Activated CD4-positive, alpha-beta T cell treated with anti-CD3 and anti-CD28 coated beads for 24 hours (primary cell): Measurements from ENCODE around the gene GALNT7.
"Not testable (repeated sequence)": the region's sequence is repeated elsewhere in the genome, so short reads cannot be mapped to it uniquely, and the experiment has no call there.

ENCODE experiments used
- DNase-seq, 2 donors: peaks; one replicate each; pipeline ENCODE4 v3.0.0-alpha.2; 2020; ENCODE audit warnings: low read depth in 2 of 2

GALNT7 gene

DNA sequence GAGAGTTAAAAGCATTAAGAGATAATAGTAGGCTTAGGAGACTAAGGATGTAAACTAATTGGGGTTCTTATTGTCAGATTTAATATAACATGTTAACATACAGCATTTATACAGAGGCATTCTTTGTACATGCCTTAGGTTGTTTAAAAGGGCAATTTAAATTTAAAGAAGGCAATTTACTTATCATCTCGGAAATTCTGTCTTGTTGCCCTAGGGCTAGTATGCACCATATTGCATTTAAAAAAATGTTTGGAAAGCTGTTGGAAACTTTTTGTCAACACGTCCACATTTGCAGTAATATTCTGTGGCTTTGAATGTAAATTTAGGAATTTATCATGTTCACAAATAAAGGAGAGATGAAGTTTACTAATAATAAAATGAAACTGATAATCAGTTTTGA, 25.5 kb downstream of the GALNT7 start:
- no peak for DNase-seq

DNA sequence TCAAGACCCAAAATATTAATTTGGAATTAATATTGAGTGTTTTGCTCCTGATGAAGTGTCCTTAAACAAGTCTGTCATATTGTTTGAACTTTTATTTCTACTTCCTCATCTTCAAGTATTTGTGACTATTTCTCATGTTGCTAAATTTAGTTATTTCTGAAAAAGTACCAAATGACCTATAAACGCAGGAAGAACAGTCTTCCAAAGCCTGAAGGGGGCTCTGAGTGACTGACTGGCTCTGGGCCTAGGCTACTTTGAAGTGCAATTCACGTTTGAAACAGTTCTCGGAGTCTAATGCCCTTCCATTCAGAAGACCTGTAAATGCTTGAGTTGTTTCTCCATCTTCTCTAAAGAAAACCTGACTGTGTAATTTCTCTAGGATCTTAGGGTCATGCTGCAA, 26.5 kb downstream of the GALNT7 start:
- DNase-seq = no peak

DNA sequence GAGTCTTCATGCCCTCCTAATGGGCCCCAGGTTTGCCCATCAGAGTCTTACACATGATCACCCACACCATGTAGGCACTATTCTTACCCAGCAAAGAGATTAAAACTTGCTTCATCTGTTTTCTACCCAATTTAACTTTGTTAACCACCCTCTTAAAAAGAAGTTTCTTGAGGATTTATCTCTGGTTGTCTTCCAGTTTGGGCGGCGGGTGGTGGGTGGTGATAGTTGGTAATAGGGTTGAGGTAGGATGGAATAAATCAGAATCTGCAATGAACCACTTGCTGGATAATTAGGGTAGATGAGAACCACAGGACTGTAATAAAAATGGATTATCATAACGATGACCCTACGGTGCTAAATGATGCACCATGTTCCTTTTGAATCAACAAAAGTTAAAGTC, 30.9 kb downstream of the GALNT7 start:
- no peak for DNase-seq

- no peak for DNase-seq
These were observed 31.7 kb downstream of the GALNT7 start for GRCh38 chr4:173200103-173200884.

DNA sequence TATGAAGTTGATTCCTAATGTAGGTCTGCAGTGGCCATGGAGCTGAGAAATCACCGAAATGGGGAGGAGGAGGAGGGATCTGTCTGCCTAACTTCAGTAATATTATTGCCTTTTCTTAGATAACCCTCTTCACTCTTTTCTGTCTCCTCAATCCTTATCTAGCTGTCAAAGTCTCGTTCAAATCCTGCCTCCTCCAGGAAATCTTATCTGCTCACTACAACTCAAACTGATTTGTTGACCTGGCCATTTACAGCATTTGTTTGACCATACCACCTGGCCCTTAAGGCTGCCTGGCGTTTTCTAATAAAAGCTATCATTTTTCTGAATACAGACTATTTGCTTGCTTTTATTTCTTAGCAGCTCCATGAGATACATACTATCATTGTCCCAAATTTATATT, 33.8 kb downstream of the GALNT7 start:
- DNase-seq = no peak

DNA sequence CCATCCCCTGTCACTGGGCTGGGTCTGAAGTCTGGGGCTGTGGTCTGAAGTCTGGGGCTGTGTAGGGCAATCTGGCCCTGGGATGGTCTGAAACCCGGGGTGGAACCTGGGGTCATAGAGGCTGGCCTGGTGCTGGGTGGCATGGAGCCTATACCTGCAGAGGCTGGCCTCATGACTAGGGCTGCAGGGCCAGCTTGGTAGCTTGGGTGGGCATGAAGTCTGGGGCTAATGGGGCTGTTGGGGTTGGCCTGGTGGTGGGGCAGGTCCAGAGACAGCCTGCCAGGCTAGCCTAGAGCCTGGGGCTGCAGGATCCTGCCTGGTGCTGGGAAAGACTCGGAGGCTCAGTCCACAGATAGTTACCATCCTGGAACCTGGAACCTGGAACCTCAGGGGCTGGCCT, 37.0 kb downstream of the GALNT7 start:
- DNase-seq = no peak

GRCh38 chr4:173208420-173208819, 39.8 kb downstream of the GALNT7 start:
- DNase-seq = no peak

DNA sequence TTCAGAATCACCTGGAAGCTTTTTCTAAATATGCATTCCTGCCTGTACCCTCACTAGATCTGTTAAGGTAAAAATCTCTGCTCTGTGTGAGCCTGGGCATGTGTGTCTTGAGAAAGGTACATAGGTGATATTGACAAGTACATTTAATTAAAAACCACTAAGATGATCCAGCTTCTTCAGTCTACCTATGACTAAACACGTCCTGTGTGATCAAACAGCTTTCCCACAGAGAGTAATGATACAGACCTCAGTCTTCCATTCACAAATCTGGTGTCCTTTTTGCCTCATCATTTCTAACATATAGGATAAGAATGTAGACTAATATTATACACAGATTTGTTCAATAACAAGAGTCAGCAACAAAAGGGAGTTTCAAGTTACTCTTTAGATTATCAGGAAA, 42.6 kb downstream of the GALNT7 start:
- DNase-seq = no peak

DNA sequence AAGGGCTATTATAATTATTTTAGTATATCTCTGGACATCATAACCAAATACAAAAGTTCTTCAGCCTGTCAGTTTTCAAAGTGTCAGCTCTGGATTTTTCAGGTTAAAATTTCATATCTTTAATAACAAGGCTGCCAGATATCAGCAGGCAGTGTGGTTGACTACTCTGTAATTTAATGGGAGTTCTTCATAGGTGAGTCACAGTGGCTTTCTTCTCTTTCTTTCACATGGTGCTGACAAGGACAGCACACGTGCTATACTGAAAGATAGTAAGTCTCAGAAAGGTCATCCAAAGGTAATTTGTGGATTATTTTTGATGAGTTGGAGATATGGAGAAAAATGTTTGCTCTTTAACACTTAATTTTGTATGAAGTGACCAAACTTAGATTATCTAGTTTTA, 43.2 kb downstream of the GALNT7 start:
- DNase-seq = no peak

GRCh38 chr4:173212379-173212778, 43.8 kb downstream of the GALNT7 start:
- no peak for DNase-seq

- DNase-seq = no peak
These were observed 44.7 kb downstream of the GALNT7 start for GRCh38 chr4:173213296-173213695.

GRCh38 chr4:173214231-173214630, 45.6 kb downstream of the GALNT7 start:
- no peak for DNase-seq

DNA sequence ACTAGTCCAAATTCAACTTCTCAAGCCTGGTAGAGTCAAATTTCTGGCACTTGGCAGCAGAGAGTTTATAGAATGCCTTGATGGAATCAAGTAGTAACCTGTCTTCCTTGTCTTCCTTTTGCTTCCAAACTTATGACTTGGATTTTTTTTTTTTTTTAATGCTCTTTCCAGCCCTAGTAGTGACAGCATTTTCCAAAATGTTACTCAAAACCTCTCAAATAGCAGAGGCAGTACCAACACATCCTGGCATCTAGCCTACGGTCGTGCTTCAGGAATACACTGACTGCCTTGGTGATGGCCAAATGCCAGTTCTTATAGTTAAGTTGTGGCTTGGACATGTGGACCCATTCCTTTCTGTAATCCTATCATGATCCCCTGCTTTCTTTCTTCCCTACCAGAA, 46.0 kb downstream of the GALNT7 start:
- no peak for DNase-seq

GRCh38 chr4:173217075-173217474, 48.5 kb downstream of the GALNT7 start:
- no peak for DNase-seq

- no peak for DNase-seq
These were observed 49.1 kb downstream of the GALNT7 start for GRCh38 chr4:173217727-173218126.

DNA sequence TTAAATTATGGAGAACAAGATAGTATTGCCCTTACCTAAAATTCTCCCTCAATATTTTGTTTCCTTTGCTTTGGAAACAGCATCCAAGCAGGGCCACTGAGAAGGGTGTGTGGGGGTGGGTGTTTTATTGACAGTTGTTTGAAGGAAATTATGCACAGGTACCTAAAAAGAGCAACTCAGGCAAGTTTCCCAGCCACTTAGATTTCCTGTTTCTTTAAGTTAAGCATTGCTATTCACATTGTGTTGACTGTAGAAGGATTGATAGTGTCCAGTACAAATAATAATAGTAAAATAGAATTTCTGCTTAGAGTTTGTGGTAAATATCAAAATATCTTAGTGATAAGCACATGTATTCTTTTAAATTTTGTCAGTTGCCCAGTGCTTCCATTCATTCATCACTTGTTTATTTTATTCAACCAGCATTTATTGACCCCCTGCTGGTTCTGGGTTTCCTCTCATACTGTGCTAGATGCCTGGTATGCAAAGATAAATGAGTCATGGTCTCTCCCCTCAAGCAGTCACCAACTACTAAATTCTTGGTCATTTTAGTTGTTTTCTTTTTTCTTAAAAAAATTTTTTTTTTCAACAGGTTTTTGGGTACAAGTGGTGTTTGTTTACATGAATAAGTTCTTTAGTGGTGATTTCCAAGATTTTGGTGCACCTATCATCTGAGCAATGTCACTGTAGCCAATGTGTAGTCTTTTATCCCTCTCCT, 50.0 kb downstream of the GALNT7 start:
- no peak for DNase-seq

DNA sequence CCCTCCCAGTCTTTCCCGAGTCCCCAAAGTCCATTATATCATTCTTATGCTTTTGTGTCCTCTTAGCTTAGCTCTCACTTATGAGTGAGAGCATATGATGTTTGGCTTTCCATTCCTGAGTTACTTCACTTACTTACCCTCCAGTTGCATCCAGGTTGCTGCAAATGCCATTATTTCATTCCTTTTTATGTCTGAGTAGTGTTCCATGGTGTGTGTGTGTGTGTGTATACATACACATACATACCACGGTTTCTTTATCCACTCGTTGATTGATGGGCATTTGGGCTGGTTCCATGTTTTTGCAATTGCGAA, 50.5 kb downstream of the GALNT7 start:
- not testable (repeated sequence) for DNase-seq

- no peak for DNase-seq
These were observed 55.1 kb downstream of the GALNT7 start for GRCh38 chr4:173223743-173224142.

- DNase-seq = no peak
These were observed 57.8 kb downstream of the GALNT7 start for GRCh38 chr4:173226401-173226888.

- no peak for DNase-seq
These were observed 59.1 kb downstream of the GALNT7 start for GRCh38 chr4:173227756-173228155.

DNA sequence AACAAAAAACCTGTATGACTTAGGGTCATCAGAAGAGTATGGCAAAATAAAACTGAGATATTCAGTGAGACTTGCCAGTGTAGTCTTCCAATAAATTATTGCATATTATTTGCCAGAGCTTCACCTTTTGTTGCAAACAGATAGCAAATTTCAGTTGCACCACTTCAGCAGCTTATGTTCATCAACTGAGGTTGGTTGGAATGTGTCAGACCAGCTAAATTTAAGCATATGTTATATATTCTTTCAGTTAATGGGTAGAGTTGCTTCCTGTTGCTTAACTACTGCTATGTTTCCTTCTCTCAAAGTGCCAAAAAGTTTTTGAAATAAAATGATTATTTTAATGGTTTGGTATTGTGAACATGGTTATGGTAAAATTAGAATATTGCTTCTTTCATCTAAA, 61.5 kb downstream of the GALNT7 start:
- no peak for DNase-seq

DNA sequence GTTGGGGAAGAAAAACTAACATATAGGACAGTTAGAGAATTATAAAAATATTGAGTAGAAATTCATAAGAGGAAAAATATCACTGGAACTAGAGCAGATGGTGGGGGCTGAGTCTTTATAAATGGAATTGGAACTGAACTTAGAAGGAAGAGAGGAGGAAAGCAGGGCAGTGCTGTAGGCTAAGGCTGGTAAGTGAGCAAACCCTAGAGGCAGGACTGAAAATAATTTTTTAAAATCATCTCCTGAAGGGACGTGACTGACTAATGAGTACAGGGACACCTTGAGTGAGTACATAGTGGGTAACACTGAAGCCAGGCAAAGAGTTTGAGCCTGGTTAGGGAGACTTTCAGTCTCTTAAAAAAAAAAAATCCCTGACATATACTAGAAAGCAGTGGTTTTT, 63.3 kb downstream of the GALNT7 start:
- DNase-seq = no peak

DNA sequence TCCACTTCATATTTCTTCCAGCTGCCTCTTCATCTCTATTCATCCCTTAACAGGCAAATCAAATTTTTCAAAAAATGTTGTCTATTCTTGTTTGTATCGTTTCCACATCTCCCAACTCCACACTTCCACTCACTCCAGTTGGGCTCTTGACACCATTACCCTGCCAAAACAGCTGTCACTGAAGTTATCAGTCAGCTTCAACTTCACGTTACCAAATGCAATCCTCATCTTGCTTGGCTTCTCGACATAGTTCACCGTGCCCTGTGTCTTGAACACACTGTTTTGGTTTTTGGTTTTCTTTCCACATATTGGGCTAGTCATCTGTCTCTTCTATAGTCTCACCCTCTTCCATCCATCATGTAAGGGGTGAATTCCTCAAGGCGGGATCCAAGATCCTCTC, 65.2 kb downstream of the GALNT7 start:
- DNase-seq = no peak

GRCh38 chr4:173235050-173235449, 66.4 kb downstream of the GALNT7 start:
- no peak for DNase-seq
